Stimulated activated CD8-positive, alpha-beta memory T cell treated with anti-CD3 and anti-CD28 coated beads, Interleukin-4, amount 100 ng/mL, for 4 hours (primary cell): ENCODE measurements around the gene PARP4.
"Not testable (repeated sequence)": the region's sequence is repeated elsewhere in the genome, so short reads cannot be mapped to it uniquely, and the experiment has no call there.

Source experiments
- DNase-seq, 2 donors: peaks; one replicate each; pipeline ENCODE4 v3.0.0-alpha.2; 2020; ENCODE audit warnings: low read depth in 2 of 2, low spot score in 1 of 2

PARP4 gene

GRCh38 chr13:24506283-24506682 lies 6.3 kb downstream of the PARP4 start:
- not testable (repeated sequence) for DNase-seq

- no peak for DNase-seq
These were observed 6.8 kb downstream of the PARP4 start for GRCh38 chr13:24505756-24506155.

- no peak for DNase-seq
These were observed 7.3 kb downstream of the PARP4 start for GRCh38 chr13:24505256-24505655.

GRCh38 chr13:24503379-24503696 lies 9.2 kb downstream of the PARP4 start:
- DNase-seq, result no peak

- no peak for DNase-seq
These were observed 9.8 kb downstream of the PARP4 start for GRCh38 chr13:24502533-24503378.

- DNase-seq, result no peak
These were observed 11.6 kb downstream of the PARP4 start for GRCh38 chr13:24500977-24501376.

DNA sequence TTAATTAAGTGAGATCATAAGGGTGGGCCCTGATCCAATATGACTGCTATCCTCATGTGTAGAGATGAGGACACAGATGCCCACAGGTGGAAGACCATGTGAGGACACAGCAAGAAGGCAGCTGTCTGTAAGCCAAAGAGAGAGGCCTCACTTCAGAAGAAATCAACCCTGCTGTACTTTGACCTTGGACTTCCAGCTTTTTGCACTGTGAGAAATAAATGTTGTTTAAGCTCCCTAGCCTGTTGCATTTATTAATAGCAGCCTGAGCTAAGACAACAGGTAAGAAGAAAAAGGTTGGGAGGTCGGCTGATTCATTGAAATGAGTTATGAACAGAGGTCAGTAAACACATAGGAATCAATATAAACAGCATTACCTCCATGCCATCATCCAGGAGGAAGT lies 14.8 kb downstream of the PARP4 start:
- no peak for DNase-seq

DNA sequence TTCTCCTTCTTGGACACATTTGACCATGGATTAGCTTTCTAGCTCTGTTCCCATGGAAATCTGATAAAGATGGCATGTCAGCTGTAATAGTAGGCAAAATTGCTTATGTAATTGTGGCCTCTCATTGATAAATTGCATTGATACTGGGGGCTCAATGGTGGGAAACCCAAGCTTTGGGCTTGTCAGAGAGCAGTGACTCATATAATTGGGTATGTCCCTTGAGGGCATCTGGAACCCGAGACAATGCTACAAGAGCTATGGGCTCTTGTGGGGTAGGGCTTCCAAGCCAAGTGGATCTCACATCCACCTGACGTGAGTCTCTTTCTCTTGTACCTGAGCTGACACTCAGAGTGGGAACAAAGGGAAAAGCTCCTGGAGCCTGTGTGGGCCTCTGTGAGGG lies 16.3 kb downstream of the PARP4 start:
- not testable (repeated sequence) for DNase-seq

DNA sequence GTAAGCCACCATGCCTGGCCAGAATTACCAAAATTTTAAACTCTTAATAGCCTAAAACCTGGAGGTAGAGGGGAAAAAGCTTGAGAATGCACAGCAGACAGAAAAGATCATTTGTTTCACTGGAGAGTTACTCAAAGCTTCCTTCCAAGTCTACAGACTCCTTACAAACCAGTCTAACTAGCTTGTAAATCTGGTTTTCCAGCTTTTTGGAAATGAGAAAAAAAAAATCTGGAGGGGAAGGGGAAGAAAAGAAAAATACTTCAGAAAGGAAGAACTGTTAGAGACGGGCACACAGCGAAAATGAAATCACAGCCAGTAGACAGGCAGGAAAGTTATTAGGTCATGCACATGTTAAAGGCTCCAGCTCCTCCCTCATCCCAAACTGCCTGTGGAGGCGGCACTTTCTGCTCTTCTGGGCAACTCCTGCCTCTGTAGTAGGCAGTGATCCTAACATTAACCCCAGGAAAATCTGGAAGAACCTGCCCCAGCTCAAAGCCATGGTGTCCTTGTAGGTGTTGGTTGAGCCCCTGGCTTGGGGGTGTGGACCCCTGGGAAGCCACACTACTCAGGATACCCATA lies 17.3 kb downstream of the PARP4 start:
- DNase-seq, result no peak

GRCh38 chr13:24493356-24493755 lies 19.2 kb downstream of the PARP4 start:
- no peak for DNase-seq

- no peak for DNase-seq
These were observed 20.7 kb downstream of the PARP4 start for GRCh38 chr13:24491845-24492244.

GRCh38 chr13:24489721-24490120 lies 22.9 kb downstream of the PARP4 start:
- DNase-seq, result no peak

DNA sequence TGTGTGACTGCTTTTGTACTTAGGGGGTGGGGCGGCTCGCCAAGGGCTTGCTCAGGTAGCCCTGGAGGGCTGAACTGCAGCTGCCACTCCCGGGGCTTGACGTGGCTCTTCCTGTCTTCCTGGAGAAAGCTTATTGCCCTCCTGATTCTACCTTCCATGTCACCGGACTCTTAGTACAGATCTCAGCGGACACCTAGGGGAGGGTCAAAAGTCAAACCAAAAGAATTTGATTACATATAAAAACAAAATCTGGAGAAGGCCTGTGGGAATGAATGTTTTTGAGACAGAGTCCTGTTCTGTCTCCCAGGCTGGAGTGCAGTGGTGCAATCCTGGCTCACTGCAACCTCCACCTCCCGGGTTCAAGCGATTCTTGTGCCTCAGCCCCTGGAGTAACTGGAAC lies 24.5 kb downstream of the PARP4 start:
- not testable (repeated sequence) for DNase-seq

DNA sequence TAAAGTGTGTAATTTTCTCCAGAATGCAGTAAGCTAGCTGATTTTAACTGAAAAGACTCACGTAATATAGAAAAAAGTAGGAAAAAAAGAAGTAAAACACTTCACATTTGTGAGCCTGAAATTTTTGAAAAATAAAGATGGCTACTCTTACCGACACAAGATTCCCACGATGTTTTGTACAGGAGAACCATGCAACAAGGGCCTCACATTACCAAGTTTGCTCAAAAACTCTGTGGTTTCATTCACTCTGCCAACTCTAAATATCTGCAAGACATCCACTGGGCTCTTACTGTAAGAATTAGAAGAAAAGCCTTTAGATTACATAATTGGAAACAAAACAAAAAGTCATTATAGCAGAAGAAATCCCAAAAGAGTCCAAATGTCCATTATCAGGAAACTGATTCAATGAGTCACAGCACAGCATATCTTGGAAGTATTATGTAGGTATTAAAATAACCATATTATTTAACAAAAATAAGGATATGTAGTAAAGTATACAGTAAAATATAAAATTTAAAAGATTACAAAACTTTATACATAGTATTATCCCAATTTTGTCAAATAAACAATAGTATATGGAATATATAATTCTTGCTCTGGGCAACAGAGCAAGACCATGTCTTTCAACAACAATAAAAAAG lies 26.4 kb downstream of the PARP4 start:
- DNase-seq, result not testable (repeated sequence)

- DNase-seq, result no peak
These were observed 38.9 kb downstream of the PARP4 start for GRCh38 chr13:24473686-24474085.

GRCh38 chr13:24472129-24472528 lies 40.4 kb downstream of the PARP4 start:
- DNase-seq, result not testable (repeated sequence)

DNA sequence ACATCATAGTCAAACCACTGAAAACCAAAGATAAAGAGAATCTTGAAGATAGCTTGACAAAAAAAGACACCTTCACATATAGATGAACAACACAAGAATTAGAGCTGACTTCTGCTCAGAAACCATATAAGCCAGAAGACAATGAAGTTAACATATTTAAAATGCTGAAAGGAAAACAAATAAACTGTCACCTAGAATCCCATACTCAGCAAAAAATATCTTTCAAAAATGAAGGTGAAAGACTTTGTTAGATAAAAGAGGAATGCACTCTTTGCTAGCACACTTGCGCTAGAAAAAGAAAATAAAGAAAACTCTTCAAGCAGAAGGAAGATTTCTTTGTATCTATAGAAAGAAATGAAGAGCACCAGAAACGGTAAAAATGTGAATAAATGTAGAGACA lies 49.5 kb downstream of the PARP4 start:
- no peak for DNase-seq

- no peak for DNase-seq
These were observed 52.3 kb downstream of the PARP4 start for GRCh38 chr13:24460256-24460655.

DNA sequence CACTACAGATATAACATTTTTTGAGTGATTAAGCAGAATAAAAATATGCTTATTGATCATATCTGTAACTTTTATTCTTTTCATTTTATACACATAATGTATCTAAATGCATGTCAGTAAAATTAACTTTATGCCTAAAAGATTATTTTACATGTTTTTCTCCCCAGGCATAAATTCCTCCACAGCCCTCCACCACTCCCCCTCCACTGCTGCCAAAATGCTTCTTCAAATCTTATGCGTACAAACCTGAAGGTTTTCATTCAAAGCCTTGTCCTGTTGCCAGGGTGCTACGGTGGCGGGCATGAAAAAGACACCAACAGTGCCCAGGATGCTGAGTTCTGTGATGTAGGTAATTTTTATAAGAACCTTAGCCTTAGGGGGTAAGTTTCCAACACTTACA lies 52.9 kb downstream of the PARP4 start:
- DNase-seq, result no peak

DNA sequence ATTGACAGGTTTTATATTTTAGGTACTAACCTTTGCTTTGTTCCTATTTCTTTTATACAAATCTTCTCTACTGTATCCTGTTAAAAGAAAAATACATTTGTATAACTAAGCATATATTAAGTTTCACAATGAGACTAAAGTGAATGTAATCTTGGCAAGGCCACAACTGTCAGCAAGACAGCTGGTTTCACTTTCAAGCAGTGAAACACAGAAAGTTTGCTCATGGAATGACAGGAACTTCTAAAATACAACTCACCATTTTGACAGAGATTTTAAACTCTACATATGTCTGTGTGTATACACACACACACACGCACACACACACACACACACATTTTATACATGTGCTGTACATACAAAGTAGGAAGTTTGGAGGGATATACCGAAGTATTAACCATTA lies 53.3 kb downstream of the PARP4 start:
- no peak for DNase-seq

DNA sequence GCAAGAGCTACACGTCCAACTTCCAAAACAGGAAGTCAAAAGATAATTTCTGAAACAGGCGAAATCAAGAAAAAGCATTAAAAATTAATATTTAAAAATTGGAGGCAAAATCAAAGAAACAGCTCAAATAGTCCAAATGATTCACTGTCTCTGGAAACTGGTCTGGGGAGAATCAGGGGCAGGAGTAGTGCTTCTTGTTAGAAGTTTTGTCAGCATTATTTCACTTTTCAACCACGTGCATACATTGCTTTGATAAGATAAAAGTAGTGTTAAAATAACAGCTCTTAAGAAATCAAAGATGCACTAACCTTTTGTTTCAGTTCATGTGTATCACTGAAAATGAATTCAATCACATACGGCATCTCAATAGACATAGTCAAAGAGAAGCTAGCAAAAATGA lies 53.8 kb downstream of the PARP4 start:
- DNase-seq, result no peak

GRCh38 chr13:24456396-24456795 lies 56.2 kb downstream of the PARP4 start:
- DNase-seq, result no peak
